Heart right ventricle (tissue), 16 donors: ENCODE measurements around the gene TFF3. TPM values are rescaled to one million over a fixed set of nuclear protein-coding genes. Genes with fewer than 3 reads are reported as not detected.

ENCODE experiments used
- ATAC-seq, 8 donors: fragments of 200-7000 bp; cut with Tn5 transposase; one replicate each; pipeline ENCODE4 v1.9.1; 2020; ENCODE audit warnings: mild to moderate bottlenecking in 8 of 8, moderate library complexity in 8 of 8, moderate number of reproducible peaks in 1 of 8
- DNase-seq, 2 donors: peaks; one replicate each; pipeline ENCODE4 v3.0.0-alpha.2; 2020
- H3K27ac ChIP-seq, 10 donors: fragments of 200-600 bp; sonication (generic) in 2 of 10; one replicate each; pipeline versions ENCODE4 v1.5.0 to v1.8.0; 2020 to 2022; ENCODE audit warnings: mild to moderate bottlenecking in 3 of 10
- H3K27me3 ChIP-seq, 7 donors: fragments of 200-600 bp; one replicate each; pipeline ENCODE4 v1.8.0; 2021 to 2022; ENCODE audit warnings: mild to moderate bottlenecking in 2 of 7
- H3K36me3 ChIP-seq, 9 donors: fragments of 200-600 bp; sonication (generic) in 1 of 9; one replicate each; pipeline versions ENCODE4 v1.5.0 to v1.8.0; 2020 to 2022; ENCODE audit warnings: mild to moderate bottlenecking in 2 of 9
- H3K4me1 ChIP-seq, 9 donors: fragments of 200-600 bp; sonication (generic) in 1 of 9; one replicate each; pipeline versions ENCODE4 v1.5.0 to v1.8.0; 2020 to 2022; ENCODE audit warnings: mild to moderate bottlenecking in 4 of 9
- H3K4me3 ChIP-seq, 10 donors: fragments of 200-600 bp; sonication (generic) in 2 of 10; one replicate each; pipeline versions ENCODE4 v1.5.0 to v1.8.0; 2020 to 2022; ENCODE audit warnings: mild to moderate bottlenecking in 7 of 10, moderate library complexity in 2 of 10
- H3K9me3 ChIP-seq, 11 donors: fragments of 200-600 bp in 10 of 11; sonication (generic) in 2 of 11; one replicate each; pipeline versions ENCODE4 v1.5.0 to v1.8.0; 2013 to 2022; ENCODE audit warnings: mild to moderate bottlenecking in 2 of 11, control low read depth in 1 of 11, moderate library complexity in 1 of 11
- WGBS, 2 donors: extraction: QIAGEN DNeasy Blood & Tissue Kit; methylation state at CpG; one replicate each; pipeline ENCODE4 v1.1.7; 2013; ENCODE audit warnings: inconsistent platforms in 1 of 2; 5-methylcytosine and 5-hydroxymethylcytosine counted together
- intact Hi-C, 10 donors: fragments of 100-400 bp; cut with DNase I; formaldehyde crosslinking; loops; one replicate each; pipeline versions ENCODE4 v1.11.1 to v1.14.2; 2022
- polyA plus RNA-seq, 2 donors: library from polyadenylated mRNA; stranded (reverse); fragments of 200-250 nt; gene quantifications; one replicate each; pipeline ENCODE4 v1.2.3, GENCODE V29; 2013
- total RNA-seq, 10 donors: library from RNA; stranded (reverse); fragmentation: NEBNext Ultra II Directional in 3 of 10; extraction: Animal tissue kit (Norgen Biotek cat#: 25700) in 3 of 10; gene quantifications; one replicate each; pipeline versions ENCODE4 v1.2.1 to v1.2.4, GENCODE V29; 2021 to 2023
- TF ChIP-seq, protein P1 (sequence below), 9 donors: fragments of 200-600 bp; sonication (generic) in 2 of 9; IDR thresholded peaks; one replicate each; pipeline versions ENCODE4 v1.5.0 to v1.8.0; 2021 to 2022; ENCODE audit warnings: antibody characterized with exemption in 9 of 9, mild to moderate bottlenecking in 5 of 9, moderate library complexity in 1 of 9
- donor health status: Arrhythmogenic right ventricular cardiomyopathy.
- donor health status: ischemic (EF 13 %, LVEDD 7.1; RV severe dilation, severe dysfunction).
- donor health status: healthy with polysubstance abuse.
- donor health status: DM: no; HTN: yes; CAD: no.
- donor health status: DM: no; HTN: no; CAD: no.
- donor health status: ischemic (EF 25% LVEDD 6.9; RV normal size, moderate dysfunction).
- donor health status: ischemic (EF 25% LVEDD 5.7; RV mildly dilated, moderate dysfunction).
- donor health status: healthy.
- donor health status: DM: yes; HTN: yes; CAD: no.
- donor health status: Ischemic cardiomyopathy.
- donor health status: ischemic (EF 35%, LVEDD 5.7; RV mildly dilated, moderate dysfunction).
- donor health status: nonischemic (EF 11% LVEDD 7.7; RV severe dilation, severe dysfunction).
- donor health status: DM: yes; HTN: yes; CAD: no.
- donor health status: PGD.
- donor health status: ischemic (EF 29% LVEDD 5.4; RV normal size, mild dysfunction).
- donor health status: nonischemic (EF 23%, LVEDD 6.1; RV moderate dilation, normal function).

Gene TFF3
- total and polyA plus RNA-seq, 12 donors = 0.90 to 7.9 (median 2.7) TPM

DNA sequence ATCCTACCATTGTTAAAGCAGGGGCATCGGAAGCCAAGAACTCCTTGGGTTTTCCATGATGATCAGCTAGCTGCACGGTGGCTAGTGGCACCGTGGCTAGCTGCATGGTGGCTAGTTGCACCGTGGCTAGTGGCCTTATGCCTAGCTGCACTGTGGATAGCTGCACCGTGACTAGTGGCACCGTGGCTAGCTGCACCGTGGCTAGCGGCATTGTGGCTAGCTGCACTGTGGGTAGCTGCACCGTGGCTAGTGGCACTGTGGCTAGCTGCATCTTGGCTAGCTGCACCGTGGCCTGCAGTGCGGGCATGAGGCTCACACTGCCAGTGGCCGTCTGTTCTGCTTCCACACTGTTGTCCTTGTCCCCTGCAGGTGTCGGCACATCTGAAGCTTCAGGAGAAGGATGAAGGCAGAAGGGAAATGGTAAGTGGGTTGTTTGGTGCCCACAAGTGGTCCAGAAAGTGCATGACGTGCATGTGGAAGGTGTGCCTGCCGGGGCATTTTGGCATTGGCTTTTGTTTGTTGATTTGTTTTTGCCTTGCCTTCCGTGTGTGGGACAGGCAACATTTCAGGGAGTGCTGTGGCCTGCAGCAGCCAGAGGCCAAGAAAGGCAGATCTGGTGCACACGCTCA is 38.6 kb downstream of the TFF3 start:
- H3K4me1 ChIP-seq = no peaks in the 10 kb centered on the region
- WGBS, 2 donors = 94% methylated on average over 17 of the region's 17 CpGs
- H3K9me3 ChIP-seq = no peaks in the 10 kb centered on the region
- peaks cover 0 to 85% (median 0%) of the 10 kb centered on the region in 9 donors for H3K36me3 ChIP-seq
- no peaks in the 10 kb centered on the region for H3K27me3 ChIP-seq
- no peak overlapping the region for H3K27ac ChIP-seq
- DNase-seq (no peak), ATAC-seq (peak in 1 of 8 donors; percentile 8)
- H3K4me3 ChIP-seq = no peak overlapping the region
- intact Hi-C loops = no loop called here
- TF ChIP-seq, protein P1, sequence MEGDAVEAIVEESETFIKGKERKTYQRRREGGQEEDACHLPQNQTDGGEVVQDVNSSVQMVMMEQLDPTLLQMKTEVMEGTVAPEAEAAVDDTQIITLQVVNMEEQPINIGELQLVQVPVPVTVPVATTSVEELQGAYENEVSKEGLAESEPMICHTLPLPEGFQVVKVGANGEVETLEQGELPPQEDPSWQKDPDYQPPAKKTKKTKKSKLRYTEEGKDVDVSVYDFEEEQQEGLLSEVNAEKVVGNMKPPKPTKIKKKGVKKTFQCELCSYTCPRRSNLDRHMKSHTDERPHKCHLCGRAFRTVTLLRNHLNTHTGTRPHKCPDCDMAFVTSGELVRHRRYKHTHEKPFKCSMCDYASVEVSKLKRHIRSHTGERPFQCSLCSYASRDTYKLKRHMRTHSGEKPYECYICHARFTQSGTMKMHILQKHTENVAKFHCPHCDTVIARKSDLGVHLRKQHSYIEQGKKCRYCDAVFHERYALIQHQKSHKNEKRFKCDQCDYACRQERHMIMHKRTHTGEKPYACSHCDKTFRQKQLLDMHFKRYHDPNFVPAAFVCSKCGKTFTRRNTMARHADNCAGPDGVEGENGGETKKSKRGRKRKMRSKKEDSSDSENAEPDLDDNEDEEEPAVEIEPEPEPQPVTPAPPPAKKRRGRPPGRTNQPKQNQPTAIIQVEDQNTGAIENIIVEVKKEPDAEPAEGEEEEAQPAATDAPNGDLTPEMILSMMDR (IDR thresholded peaks at IDR 0.05) = peak in 4 of 9 donors; percentile 14 to 30 (median 20)

DNA sequence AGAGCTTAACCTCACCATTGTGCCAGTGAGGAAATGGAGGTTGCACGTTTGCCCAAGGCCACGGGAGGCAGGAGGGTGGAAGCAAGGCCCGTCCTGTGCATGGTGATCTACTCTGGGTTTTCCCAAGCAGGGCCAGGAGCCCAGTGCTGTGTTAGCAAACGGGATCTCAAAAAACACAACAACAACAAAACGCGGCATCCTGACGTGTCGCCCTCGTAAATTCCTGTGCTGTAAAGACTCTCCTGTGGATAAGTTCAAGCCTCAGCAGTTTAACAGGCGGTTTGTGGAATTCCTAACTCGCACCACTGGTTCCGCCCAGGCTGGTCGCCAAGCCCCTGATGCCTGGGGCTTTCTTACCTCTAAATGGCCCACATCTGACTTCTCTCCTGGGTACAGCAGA is 39.1 kb downstream of the TFF3 start:
- no peak overlapping the region for H3K4me3 ChIP-seq
- WGBS, 2 donors = 89 to 92% methylated on average over 13 of the region's 13 CpGs
- ATAC-seq (no peak), DNase-seq (no peak)
- intact Hi-C loops = no loop called here
- peaks cover 0 to 90% (median 0%) of the 10 kb centered on the region in 9 donors for H3K36me3 ChIP-seq
- H3K27me3 ChIP-seq = no peaks in the 10 kb centered on the region
- no peaks in the 10 kb centered on the region for H3K9me3 ChIP-seq
- no peaks in the 10 kb centered on the region for H3K4me1 ChIP-seq
- H3K27ac ChIP-seq = no peak overlapping the region
- TF ChIP-seq, protein P1 (IDR thresholded peaks at IDR 0.05) = no peak

- H3K27ac ChIP-seq = no peak overlapping the region
- H3K4me1 ChIP-seq = peaks cover 0 to 10% (median 0%) of the 10 kb centered on the region in 9 donors
- H3K27me3 ChIP-seq = no peaks in the 10 kb centered on the region
- no peaks in the 10 kb centered on the region for H3K9me3 ChIP-seq
- no peak for ATAC-seq
- no peak overlapping the region for H3K4me3 ChIP-seq
- TF ChIP-seq, protein P1 (IDR thresholded peaks at IDR 0.05) = no peak
- 88% methylated on average over 29 of the region's 29 CpGs for WGBS, 2 donors
- DNase-seq = no peak
- intact Hi-C loops = no loop called here
- H3K36me3 ChIP-seq = peaks cover 0 to 65% (median 0%) of the 10 kb centered on the region in 9 donors
Observed at GRCh38 chr21:42272984-42273600, 42.1 kb downstream of the TFF3 start.

DNA sequence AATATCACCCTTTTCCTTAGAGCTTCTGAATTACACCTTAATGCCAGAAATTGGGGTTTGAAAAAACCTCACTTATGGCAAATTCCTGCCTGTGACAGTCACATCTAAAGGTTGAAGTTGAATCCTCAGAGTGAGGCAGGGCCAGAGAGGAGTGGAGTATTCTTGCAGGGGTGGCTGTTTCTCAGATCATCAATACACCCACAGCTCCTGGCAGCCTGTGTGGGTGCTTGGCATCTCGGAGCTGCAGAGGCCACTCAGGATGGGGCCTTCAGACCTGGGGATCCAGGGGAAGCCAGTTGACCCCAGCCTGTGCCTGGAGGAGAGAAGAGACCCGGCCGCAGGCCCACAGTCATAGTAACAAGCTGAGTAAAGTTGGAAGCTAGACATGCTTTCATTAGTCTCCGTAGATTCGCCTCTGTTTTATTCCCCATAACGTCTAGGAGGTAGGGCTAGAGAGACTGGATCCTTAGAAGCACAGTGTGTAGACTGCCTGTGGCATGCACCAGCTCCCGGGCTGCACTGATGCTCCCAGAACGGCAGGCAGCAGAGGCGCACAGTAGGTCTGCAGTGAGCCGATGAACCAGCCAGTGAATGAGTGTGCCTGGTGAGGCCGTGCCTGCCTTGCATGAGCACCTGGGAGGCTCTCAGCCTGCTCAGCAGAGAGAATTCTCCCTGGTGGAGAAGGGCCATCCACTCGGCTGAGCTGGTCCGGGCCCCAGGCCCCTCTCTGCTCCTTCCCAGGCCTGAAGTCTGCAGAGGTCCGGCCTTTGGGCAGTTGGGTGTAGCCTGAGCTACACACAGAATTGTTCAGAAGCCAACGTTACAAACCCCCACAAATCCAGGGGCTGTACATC is 42.9 kb downstream of the TFF3 start:
- H3K4me1 ChIP-seq = peaks cover 0 to 14% (median 0%) of the 10 kb centered on the region in 9 donors
- H3K27ac ChIP-seq = no peak overlapping the region
- H3K36me3 ChIP-seq = peaks cover 0 to 57% (median 0%) of the 10 kb centered on the region in 9 donors
- no peaks in the 10 kb centered on the region for H3K9me3 ChIP-seq
- ATAC-seq = no peak
- 94% methylated on average over 15 of the region's 15 CpGs for WGBS, 2 donors
- H3K27me3 ChIP-seq = no peaks in the 10 kb centered on the region
- H3K4me3 ChIP-seq = no peak overlapping the region
- no peak for DNase-seq
- TF ChIP-seq, protein P1 (IDR thresholded peaks at IDR 0.05) = no peak
- intact Hi-C loops = no loop called here
